ENCODE measurements around the gene TASOR. TPM values are rescaled to one million over a fixed set of nuclear protein-coding genes. Genes with fewer than 3 reads are reported as not detected.
"Not testable (repeated sequence)": the region's sequence is repeated elsewhere in the genome, so short reads cannot be mapped to it uniquely, and the experiment has no call there.

Gene TASOR
- polyA plus RNA-seq, 1 experiment: 14.9 TPM

DNA sequence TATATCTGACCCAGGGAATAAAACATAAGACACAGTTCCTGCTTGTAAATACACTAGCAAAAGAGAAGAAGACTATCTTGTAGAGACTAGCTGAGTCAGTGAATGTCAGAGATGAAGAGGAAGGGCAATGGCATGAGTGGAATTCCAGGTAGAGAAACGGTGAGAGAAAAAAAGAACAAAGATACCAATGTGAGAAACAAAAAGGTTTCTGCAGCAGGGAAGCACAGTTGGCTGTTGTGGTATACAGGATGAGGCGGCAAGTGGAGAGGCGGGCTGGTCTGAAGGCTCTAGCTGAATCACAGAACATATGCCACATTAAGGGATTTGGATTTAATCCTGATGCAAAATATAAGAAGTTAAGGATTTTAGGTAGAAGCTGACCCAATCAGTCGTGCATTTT is 17.1 kb upstream of the TASOR start:
- no peak for DNase-seq (ENCODE audit: low read depth)
- TF ChIP-seq, protein P1, sequence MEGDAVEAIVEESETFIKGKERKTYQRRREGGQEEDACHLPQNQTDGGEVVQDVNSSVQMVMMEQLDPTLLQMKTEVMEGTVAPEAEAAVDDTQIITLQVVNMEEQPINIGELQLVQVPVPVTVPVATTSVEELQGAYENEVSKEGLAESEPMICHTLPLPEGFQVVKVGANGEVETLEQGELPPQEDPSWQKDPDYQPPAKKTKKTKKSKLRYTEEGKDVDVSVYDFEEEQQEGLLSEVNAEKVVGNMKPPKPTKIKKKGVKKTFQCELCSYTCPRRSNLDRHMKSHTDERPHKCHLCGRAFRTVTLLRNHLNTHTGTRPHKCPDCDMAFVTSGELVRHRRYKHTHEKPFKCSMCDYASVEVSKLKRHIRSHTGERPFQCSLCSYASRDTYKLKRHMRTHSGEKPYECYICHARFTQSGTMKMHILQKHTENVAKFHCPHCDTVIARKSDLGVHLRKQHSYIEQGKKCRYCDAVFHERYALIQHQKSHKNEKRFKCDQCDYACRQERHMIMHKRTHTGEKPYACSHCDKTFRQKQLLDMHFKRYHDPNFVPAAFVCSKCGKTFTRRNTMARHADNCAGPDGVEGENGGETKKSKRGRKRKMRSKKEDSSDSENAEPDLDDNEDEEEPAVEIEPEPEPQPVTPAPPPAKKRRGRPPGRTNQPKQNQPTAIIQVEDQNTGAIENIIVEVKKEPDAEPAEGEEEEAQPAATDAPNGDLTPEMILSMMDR (IDR thresholded peaks at IDR 0.05; ENCODE audit: insufficient read depth, low read depth, low read length): no peak
- ChIA-PET POLR2A (no interaction called here), CTCF (interaction anchor here (0.5 to 7.4 kb wide), 6 partner anchors 99 to 889 kb away, joined by 3 to 141 read pairs (median 3); partner anchors contain the start of gene ARHGEF3)
- no peaks in the 10 kb centered on the region for H3K36me3 ChIP-seq (ENCODE audit: control insufficient read depth, insufficient read depth, low read length)
- no peak overlapping the region for H3K4me3 ChIP-seq (ENCODE audit: low read depth, low read length)
- no peaks in the 10 kb centered on the region for H3K27me3 ChIP-seq (ENCODE audit: control insufficient read depth, insufficient read depth, low read length)

DNA sequence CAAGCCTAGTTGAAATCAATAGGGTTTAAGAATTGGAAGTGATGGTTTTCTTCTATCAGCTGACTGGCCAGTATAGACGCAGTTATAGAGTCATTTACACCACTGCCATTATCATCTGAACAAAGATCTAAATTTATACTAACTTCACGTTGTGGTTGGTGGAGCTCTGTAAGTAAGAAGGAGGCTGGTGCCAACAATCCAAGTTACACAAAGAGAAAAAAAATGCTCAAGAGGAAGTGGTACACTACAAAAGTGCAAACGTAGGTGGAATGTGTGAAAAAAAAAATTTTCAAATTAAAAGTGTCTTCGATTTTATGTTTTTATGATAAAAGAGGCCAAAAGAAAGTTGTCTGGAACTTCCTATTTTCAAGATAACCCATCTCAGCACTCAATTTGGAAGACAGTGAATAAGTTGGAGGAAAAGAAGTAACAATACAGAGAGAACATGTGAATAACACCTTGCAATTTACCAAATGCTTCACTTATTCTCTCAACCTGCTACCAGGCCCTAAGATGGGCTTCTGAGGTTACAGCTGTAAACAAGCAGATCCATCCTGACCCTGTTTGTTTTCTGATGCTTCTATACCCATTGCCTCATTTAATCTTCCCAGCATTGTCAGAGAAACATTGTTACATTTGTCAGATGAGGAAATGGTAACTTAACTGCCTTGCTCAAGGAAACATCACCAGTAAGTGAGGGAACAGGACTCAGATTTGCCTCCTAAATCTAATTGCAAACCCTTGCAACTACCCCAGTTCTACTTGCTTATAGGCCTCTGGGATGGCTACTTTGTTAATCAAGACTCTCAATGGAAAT is 12.0 kb upstream of the TASOR start:
- no peak overlapping the region for H3K4me3 ChIP-seq (ENCODE audit: low read depth, low read length)
- TF ChIP-seq, protein P1 (IDR thresholded peaks at IDR 0.05; ENCODE audit: insufficient read depth, low read depth, low read length): no peak
- CTCF ChIA-PET: interaction anchor here (0.6 to 2.5 kb wide), 2 partner anchors 294 to 1205 kb away, joined by 3 to 14 read pairs; no protein-coding TSS in a partner anchor
- no peaks in the 10 kb centered on the region for H3K27me3 ChIP-seq (ENCODE audit: control insufficient read depth, insufficient read depth, low read length)
- POLR2A ChIA-PET: no interaction called here
- DNase-seq (ENCODE audit: low read depth): no peak
- no peaks in the 10 kb centered on the region for H3K36me3 ChIP-seq (ENCODE audit: control insufficient read depth, insufficient read depth, low read length)

DNA sequence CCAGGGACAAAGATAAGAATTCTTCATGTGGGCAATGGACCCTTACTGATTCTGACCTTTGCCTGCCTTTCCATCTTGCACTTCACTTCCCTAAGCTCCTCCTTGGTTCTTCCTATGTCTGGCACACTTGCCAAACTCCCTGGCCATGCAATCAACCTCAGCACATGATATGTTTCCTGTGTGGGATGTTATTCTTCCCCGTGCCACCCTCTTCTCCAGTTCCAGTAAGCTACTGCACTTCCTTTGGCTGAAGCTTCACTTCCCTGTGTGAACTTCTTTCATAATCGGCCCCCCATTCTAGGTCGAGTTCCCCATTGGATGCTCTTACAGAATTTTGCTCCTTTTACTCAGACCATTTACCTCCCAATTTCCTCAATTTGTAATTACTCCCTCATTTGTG is 10.7 kb upstream of the TASOR start:
- ChIA-PET POLR2A (no interaction called here), CTCF (interaction anchor here (0.6 to 3.3 kb wide), 2 partner anchors 8 to 112 kb away, joined by 4 to 14 read pairs; no protein-coding TSS in a partner anchor)
- H3K4me3 ChIP-seq (ENCODE audit: low read depth, low read length): no peak overlapping the region
- TF ChIP-seq, protein P1 (IDR thresholded peaks at IDR 0.05; ENCODE audit: insufficient read depth, low read depth, low read length): no peak
- H3K27me3 ChIP-seq (ENCODE audit: control insufficient read depth, insufficient read depth, low read length): no peaks in the 10 kb centered on the region
- H3K36me3 ChIP-seq (ENCODE audit: control insufficient read depth, insufficient read depth, low read length): no peaks in the 10 kb centered on the region
- no peak for DNase-seq (ENCODE audit: low read depth)

DNA sequence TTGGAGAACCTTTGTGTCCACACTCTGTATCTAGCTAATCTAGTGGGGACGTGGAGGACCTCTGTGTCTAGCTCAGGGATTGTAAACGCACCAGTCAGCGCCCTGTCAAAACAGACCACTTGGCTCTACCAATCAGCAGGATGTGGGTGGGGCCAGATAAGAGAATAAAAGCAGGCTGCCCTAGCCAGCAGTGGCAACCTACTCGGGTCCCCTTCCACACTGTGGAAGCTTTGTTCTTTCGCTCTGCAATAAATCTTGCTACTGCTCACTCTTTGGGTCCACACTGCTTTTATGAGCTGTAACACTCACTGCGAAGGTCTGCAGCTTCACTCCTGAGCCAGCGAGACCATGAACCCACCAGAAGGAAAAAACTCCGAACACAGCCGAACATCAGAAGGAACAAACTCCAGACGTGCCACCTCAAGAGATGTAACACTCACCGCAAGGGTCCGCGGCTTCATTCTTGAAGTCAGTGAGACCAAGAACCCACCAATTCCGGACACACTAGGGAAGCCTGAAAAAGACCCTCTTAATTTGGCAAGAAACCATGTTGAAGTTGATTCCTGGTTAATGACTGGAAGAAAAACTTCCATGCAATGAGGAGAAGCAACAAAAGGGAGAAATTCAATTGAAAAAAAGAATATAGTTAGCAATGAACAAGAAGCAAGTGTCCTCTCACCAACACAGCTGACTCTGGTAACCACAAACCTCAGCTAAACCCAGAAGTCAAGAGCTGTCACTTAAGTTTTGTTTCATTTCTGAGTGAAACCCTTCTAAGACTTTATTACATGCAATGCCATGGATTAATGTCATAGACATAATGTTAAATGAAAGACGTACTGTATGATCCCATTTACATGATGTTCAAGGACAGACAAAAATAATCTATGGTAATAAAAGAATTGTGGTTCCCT is 9.7 kb upstream of the TASOR start:
- H3K36me3 ChIP-seq (ENCODE audit: control insufficient read depth, insufficient read depth, low read length); DNase-seq (ENCODE audit: low read depth); POLR2A ChIA-PET; H3K27me3 ChIP-seq (ENCODE audit: control insufficient read depth, insufficient read depth, low read length); H3K4me3 ChIP-seq (ENCODE audit: low read depth, low read length): not testable (repeated sequence)
- CTCF ChIA-PET: interaction anchor here (1.6 to 3.3 kb wide), 2 partner anchors 9 to 107 kb away, joined by 4 to 14 read pairs; no protein-coding TSS in a partner anchor

DNA sequence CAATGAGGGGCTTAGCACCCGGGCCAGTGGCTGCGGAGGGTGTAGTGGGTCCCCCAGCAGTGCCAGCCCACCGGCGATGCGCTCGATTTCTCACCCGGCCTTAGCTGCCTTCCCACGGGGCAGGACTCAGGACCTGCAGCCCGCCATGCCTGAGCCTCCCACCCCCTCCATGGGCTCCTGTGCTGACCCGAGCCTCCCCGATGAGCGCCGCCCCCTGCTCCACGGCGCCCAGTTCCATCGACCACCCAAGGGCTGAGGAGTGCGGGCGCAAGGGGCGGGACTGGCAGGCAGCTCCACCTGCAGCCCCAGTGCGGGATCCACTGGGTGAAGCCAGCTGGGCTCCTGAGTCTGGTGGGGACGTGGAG is 8.9 kb upstream of the TASOR start:
- H3K27me3 ChIP-seq (ENCODE audit: control insufficient read depth, insufficient read depth, low read length); H3K4me3 ChIP-seq (ENCODE audit: low read depth, low read length); POLR2A ChIA-PET; DNase-seq (ENCODE audit: low read depth); H3K36me3 ChIP-seq (ENCODE audit: control insufficient read depth, insufficient read depth, low read length): not testable (repeated sequence)
- CTCF ChIA-PET: interaction anchor here (1.2 to 3.3 kb wide), 3 partner anchors 10 to 297 kb away, joined by 4 to 14 read pairs (median 5); no protein-coding TSS in a partner anchor
